Stimulated activated CD4-positive, alpha-beta T cell treated with anti-CD3 and anti-CD28 coated beads, TNF-alpha, amount 100 ng/mL, for 4 hours (primary cell): ENCODE measurements around the gene UFD1.
A peak's percentile ranks its signal among the peaks of the same experiment; 100 is the strongest.

Experiments
- DNase-seq, 3 experiments: peaks; one replicate each; pipeline ENCODE4 v3.0.0-alpha.2; 2020; ENCODE audit warnings: low read depth in 3 of 3

Gene UFD1

DNA sequence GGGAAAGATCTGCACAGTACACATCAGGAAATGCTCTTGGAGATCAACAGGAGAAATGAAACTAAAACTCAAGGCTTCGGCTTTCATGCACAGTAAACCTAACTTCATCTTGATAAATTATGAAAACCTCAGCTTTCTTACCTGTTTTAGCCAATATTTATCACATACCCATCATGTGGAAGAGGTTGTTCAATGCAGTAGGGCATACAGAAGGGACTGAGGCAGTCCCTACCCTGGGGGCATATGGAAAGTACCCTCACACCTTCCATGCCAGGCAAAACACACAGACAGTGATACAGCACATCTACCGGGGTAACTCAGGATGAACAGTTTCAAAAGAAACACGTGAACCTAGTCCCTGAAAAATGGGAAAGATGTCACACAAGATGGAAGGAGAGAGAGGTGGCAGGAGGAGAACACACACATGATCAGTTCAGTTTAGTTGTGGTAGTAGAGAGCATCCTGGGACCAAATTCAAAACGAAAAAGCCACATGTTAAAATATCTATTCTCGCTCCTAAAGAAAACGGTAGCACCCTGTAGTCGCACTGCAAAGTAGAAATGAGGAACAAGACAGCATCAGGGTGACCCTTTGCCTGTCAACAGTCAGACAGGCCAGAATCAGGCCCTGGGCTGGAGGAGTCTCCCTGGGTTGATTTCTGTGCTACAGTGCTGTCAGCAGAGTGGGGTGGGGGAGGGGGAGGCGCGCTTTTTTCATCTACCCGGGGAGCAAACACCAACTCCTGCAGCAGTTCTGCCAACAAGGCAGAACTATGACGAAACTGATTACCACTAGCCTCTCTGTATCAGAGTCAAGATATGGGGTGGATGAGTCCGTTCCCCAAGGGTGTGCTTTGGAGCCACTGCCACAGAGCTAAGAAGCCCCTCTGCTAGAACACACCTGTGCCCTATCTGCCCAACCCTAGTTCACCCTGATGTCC lies 48.8 kb downstream of the UFD1 start:
- peak in 1 of 3 experiments; percentile 6 for DNase-seq

DNA sequence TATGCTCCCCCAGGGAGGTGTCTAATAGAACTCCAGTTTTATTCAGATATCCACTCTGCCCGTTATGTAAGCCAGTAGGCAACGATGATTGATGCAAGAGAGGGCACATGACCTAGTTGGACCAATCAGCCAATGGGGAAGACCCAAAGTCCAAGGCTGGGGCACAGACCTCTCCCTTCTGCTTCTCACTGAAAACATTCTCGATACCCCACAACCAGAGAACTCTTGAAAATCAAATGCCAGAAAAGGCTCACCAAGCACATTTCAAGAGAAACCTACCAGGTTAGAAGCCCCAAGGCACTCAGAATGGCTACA lies 54.9 kb downstream of the UFD1 start:
- no peak for DNase-seq

DNA sequence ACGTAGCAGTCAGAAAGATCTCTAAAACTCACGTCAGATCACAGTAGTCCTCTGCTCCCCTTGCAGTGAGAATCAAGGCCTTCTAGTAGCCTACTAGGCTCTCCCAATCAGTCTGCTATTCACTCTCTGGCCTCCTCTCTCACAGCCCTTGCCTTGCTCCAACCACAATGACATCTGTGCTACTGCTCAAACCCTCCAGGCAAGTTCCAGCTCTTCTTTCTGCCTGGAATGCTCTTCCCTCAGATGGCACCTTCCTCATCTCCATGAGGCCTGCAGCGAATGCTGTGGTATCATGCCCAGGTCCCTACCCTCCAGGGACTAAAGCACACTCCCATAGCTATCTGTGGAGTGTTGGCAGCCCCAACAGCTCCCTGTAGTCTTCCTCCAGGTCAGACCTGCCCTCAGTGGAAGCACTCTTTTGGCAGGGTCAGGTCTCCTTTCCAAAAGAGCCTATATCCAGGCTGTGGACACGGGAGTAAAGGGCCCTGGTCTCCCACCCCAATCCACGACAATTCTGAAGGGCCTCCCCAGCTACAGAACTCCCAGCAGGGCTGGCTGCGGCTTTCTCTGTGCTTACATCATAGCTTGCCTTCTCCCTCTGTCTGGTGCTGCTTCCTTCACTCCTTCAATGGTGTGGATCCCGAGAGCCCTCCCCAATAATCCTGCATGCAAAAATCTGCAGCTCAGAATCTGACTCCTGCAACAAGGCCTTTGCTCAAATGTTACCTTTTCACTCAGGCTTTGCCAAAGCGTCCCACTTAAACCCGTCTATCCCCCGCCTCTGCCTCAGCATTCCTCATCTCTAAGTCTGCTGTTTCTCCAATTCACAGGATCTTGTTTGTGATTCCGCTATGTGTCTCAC lies 56.3 kb downstream of the UFD1 start:
- DNase-seq, result no peak

DNA sequence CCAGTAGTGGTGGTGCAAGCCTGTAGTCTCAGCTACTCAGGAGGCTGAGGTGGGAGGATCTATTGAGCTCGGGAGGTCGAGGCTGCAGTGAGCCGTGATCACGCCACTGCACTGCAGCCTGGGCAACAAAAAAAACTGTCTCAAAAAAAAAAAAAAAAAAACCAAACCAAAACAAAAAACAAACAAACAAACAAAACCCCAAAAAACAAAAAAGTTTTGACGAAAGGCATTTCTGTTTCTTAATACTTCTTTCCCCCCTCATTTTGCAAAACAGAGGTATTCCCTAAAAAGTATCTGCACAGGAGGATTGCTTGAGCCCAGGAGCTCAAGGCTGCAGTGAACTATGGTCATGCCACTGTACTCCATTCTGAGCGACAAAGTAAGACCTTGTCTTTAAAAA lies 58.7 kb downstream of the UFD1 start:
- DNase-seq, result no peak

DNA sequence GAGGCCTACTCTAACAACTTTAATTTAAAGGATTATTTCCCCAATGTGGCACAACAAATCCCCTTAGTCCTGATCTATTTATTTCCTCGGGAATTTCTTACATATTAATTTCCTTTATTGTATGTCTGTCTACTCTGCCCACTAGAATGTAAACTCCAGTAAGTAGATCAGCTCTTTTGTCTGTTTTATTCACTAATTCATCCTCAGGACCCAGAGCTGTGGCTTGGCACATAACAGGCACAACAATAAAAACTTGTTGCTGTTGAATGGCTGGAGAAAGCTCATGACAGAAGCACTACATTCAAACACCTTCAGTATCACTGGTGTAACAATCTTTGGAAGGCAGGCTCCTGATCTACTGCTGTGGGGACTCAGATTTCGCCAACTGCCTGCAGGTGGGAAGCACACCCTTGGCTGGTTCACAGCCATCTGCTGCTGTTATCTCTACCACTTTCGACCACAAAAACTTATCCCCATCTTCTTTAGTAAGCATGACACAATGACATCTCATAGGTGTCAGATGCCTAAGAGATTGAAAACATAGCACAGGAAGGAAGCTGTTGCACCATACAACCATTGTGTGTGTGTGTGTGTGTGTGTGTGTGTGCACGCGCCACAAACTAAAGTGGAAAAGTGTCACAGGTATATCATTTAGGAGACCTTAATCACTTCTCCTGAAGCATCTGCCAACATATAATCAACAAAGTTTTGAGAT lies 59.4 kb downstream of the UFD1 start:
- no peak for DNase-seq

DNA sequence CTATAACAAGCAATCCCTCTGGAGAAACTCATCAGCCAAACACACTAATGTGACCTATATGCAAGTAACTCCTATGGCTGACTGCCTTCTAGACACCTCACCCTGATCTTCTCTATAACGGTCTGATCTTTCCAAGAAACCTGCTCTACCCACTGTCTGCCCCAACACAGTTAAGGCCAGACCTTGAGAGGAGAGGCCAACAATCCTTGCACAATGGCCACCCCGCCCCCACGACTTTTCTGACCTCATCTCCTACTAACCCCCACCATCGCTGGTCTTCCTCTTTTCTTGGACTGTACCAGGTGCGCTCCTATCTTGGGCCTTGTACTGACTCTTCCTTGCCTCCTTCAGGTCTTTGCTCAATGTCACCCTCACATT lies 59.9 kb downstream of the UFD1 start:
- no peak for DNase-seq

DNA sequence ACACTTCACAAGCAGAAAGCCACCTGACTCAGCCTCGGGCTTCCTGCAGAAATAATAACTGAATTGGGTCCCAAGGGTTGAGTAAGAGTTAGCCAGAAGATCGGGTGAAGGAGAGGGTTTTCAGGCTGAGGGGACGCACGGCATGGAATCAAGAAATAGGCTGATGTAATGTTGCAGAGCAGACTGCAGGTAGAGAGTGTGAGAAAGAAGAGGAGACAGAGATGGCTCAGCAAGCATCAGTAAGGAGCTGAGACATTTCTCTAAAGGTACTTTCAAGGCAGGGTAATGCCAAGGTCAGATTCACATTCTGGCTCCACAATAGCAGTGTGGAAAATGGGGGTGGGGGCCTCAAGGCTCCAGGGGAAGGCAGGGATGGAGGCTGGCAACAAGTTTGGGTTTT lies 66.1 kb downstream of the UFD1 start:
- no peak for DNase-seq

DNA sequence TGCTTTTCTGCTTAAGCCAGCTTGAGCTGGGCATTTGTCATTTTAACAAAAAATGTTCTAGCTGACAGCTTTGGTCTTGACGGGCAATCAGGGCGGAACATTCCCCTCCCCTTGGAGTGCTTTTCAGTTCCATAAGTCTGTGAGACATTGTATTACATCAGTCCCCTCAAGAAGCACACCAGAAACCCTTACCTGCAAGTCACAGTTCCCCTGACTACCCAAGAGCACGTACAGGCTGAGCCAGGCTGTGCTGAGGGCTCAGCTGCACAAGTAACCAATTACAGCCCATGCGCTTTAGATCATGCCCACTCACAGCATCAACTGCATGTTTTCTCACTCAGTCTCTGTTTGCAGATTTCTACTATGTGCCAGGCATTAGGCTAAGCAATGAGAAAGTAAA lies 66.5 kb downstream of the UFD1 start:
- DNase-seq, result no peak

DNA sequence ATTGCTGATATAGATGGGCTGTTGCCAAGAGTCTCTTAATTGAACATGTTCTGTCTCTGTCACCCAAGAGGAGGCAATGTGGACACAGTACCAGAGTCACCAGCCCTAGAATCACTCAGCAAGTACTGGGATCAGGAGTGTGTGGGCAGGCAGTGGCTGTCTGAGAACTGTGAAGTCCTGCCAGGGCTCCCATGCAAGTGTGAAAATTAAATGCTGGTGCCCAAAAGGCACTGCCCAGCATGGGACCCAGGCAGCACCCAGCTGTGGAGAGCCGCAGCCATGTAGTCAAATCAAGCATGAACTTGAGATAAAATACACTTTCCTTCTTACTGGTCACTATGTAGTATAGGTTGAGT lies 67.3 kb downstream of the UFD1 start:
- DNase-seq, result no peak

DNA sequence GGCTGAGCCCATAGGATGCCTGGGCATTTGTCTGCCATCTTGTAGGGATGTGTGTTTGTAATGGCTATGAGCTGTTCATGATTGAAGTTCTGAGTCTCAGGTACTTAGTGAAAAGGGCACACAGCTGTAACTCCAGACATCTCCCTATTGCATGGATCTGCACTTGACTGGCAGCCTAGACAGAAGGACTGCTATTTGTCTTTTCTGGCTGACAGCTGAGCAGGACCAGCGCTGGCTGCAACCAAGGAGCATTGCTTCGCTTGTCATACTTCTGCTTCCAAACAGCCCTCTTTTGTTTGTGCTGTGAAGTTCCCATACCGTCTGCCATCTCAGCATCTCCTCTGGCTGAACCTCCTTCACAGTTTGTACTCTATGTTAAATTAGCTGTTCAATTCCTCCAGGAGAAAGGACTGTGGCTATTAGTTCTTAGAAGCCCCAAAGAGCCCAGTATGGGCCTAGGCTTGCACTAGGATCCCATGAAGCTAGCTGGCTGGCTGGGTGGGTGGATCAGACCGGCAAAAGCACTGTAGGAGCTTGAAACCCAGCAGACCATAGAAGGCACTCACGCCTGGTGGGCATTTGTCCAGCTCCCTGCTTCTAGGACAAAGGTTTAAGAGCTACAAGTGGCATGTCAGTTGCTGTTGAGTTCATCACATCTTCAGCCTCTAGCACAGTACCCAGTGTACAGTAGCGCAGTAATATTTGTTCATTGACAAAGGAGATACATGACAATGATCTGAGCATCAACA lies 67.9 kb downstream of the UFD1 start:
- DNase-seq, result no peak

DNA sequence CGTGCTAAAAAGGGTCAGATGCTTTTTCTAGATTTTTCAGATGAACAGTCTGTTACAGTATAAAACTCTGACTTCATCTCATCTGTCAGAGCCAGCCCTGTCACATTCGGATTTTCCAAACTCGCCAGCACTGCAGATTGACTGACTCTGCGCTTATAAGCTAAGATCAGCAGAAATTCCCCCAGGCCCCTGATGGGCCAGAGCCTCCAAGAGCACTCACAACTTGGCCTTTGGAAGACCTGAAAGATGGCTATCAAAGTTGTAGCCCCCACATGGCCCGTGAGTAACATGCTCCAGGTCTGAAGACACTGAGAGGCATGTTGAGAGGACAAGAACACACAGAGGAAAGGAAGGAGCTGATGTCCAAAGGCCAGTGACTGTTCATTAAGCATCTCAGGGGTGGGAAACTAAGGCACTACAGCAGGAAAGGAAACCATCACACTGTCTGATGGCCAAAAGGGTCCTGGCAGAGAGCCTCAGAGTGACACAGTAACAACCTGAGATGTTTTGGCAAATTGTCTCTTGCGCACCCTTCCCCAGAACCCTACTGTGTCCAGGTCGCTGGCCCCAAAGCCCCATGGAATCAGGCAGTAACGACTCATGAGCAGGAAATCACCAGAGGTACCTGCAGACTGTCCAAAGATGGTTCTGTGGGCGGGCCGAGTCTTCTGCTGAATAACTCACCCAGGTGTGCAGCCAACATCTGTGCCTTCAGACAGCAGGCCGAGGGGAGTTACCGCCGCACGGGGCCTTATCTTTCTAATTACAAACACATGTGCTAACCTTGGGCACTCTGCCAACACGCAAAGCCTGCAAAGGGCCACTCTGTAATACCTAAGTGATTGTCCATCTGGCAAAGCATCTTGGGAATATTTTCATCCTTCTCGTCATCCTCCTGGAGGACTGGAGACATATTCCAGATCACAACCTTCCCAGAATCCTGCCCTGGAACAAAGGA lies 71.1 kb downstream of the UFD1 start:
- DNase-seq, result no peak

DNA sequence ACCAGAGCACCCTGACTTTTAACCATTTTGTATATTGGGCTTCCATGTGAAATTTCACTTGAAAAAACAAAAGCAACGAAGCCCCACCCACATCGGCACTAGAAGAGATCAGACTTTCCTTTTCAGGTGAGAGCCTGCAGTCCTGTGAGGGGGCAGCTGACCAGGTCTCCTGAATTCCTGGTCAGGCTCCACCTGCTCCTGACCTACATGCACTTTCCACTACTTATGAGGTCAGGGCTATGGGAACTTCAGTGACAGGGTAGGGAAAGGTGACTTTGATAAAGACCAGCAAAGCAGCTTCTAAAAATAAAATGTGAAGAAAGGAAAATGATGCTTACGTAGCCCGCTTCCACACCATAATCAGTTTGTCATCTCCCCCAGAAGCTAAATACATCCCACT lies 72.1 kb downstream of the UFD1 start:
- DNase-seq, result no peak

DNA sequence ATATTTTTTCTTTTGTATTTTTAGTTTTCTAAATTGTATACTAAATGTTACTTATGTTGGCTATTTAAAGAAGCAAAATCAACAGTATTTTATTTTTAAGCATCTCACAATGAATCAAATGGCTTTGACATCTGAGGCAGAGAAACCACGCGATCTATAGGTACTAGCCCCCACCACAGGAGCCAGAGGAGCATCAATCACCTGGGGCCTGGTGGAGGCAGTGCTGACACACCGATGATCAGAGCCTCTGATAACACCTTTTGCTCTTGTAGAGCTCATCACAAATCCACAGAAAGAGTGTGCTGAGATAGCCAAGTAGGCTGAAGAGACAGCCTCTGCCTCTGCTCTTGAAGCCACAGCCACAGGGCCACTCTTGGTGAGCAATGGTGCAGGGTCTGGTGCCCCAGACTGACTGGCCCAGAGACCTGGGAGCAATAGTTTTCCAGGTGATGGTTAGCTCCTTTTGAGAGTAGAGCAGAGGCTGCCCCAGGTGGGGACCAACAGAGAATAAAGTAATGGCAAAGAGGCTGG lies 72.6 kb downstream of the UFD1 start:
- DNase-seq, result no peak

DNA sequence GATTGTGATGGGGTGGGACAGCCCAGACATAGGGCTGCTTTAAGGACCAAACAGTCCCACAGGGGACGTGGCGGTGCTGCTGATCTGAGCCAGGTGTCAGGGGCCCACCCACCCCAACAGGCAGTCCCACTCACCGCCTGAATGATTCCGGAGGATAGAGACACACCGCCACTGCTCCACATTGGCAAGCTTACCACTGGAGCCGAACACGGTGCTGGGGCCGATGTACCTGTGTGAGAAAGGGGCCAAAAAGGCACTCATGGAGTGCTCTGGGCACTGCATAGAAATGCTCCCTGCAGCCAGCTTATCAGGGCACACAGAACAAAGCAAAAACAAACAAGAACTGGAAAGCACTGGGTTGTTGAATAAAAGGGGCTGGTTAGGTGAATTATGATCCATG lies 73.3 kb downstream of the UFD1 start:
- no peak for DNase-seq

DNA sequence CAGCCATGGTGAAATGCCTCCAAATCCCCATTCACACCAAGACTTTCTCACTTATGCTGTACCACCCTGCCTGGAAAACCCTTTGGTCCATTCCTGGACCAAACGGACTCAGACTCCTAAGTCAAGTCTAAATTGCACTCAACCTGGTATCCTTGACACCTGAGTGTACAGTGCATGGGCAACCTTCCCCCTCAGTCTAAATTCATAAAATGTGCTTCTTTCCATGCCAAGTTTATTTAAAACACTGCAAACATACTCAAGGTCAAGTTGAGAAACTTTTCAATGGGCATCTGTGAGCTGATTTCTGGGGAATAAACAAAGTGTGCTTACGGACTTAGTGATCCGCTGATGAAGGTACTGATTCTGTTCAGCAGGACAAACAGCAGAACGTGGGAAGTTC lies 73.9 kb downstream of the UFD1 start:
- no peak for DNase-seq

DNA sequence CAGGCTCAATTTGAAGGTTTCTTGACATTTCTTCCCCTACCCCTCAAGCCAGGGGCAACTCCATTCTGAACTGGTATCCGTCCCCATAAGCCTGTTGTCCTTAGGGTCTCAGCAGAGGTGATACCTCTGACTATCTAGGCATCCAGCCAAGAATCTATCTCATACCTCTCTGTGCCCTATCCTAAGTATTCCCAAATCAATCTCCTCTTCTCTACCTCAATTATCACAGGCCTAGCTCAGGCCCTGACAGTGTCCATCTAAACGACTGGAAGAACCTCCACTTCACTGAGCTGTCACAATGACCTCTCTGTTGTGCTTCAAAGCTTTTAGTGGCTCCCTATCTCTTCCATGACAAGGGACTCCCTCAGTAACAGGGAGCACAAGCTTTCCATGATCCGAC lies 74.3 kb downstream of the UFD1 start:
- no peak for DNase-seq

DNA sequence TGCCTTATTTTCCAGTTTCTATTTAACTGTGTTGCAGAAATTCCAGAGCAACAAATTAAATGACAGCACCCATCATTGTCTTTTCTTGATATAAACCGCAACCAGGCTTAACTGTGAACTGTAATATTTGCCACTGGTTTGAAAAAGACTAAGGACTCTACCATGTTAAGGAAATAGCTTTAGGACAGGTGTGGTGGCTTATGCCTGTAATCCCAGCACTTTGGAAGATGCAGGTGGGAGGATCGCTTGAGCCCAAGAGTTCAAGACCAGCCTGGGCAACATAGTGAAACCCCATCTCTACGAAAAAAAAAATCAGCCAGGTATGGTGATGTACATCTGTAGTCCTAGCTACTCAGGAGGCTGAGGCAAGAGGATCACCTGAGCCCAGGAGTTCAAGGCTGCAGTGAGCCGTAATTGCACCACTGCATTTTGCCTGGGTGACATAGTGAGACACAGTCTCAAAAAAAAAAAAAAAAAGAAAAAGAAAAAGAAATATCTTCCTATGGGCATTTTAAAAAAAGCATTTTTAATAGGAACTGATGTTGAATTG lies 76.3 kb downstream of the UFD1 start:
- DNase-seq, result no peak

DNA sequence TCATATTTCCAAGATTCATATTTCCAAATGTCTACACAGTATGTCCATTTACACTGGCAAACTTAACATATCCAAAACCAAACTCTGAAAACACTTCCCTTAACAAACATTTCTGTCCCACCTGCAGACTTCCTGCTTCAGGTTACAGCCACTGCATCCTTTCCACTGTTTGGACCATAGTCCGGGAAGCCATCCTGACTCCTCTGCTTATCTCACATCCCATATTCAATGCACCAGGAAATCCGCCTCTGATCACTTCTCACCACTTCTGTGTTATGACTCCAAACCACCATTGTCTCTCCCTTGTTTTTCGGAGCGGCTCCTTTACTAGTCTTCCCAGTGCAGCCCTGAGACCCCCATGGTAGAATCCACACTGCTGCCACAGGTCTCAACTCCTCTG lies 77.5 kb downstream of the UFD1 start:
- DNase-seq, result no peak

DNA sequence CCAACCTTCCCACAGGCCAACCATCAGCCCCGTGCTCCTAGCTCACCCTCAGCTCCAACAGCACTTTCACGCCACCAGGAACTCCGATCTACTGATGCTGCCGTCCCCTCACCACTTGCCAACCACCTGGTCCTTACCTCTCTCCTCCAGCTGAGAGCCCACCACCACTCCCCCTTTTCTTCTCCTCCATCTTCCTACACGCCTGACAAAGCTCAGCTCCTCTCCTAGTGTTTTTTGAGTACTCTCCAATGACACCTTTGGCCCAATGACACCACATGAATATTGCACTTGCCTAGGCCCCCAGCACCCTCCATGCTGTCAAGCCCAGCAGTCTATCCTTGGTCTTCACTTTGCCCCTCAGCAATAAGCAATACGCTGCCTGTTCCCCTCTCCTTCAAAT lies 78.1 kb downstream of the UFD1 start:
- DNase-seq, result no peak
